H9 (cell line): ENCODE results near the gene GLYATL1. TPM values are rescaled to one million over a fixed set of nuclear protein-coding genes. Genes with fewer than 3 reads are reported as not detected.

ENCODE experiments used
- DNase-seq: peaks from one replicate; pipeline ENCODE4 v3.0.0-alpha.2; 2017
- H2AFZ ChIP-seq: one replicate; pipeline ENCODE4 v1.6.1; 2013; ENCODE audit warnings: mild to moderate bottlenecking, low read length, control low read depth, moderate library complexity
- H2AK5ac ChIP-seq: 2 replicates; pipeline ENCODE4 v1.6.1; 2013; ENCODE audit warnings: low read length, control low read depth, mixed read lengths; ENCODE audit not compliant: insufficient read length
- H2BK120ac ChIP-seq: one replicate; pipeline ENCODE4 v1.6.1; 2013; ENCODE audit warnings: low read depth, mild to moderate bottlenecking, low read length, control low read depth, inconsistent platforms; ENCODE audit not compliant: poor library complexity, severe bottlenecking
- H2BK12ac ChIP-seq: 2 replicates; pipeline ENCODE4 v1.6.1; 2013; ENCODE audit warnings: low read length, control low read depth, mixed read lengths, low read depth; ENCODE audit not compliant: insufficient read length
- H2BK15ac ChIP-seq: 2 replicates; pipeline ENCODE4 v1.6.1; 2013; ENCODE audit warnings: low read depth, low read length, control low read depth
- H2BK20ac ChIP-seq: one replicate; pipeline ENCODE4 v1.6.1; 2013; ENCODE audit warnings: low read depth, mild to moderate bottlenecking, low read length, control low read depth, inconsistent platforms; ENCODE audit not compliant: poor library complexity, severe bottlenecking
- H2BK5ac ChIP-seq: 2 replicates; pipeline ENCODE4 v1.6.1; 2013; ENCODE audit warnings: low read length, control low read depth, mixed read lengths; ENCODE audit not compliant: insufficient read length
- H3K14ac ChIP-seq: 2 replicates; pipeline ENCODE4 v1.6.1; 2013; ENCODE audit warnings: low read length, control low read depth; ENCODE audit not compliant: insufficient read depth
- H3K18ac ChIP-seq: 2 replicates; pipeline ENCODE4 v1.6.1; 2013; ENCODE audit warnings: low read depth, mild to moderate bottlenecking, mixed read lengths, low read length, control low read depth; ENCODE audit not compliant: insufficient read length
- H3K23ac ChIP-seq: 2 replicates; pipeline ENCODE4 v1.6.1; 2013; ENCODE audit warnings: low read length, control low read depth, mixed read lengths, low read depth; ENCODE audit not compliant: insufficient read length
- H3K23me2 ChIP-seq: 2 replicates; pipeline ENCODE4 v1.6.1; 2013; ENCODE audit warnings: low read depth, mild to moderate bottlenecking, mixed read lengths, low read length, control low read depth; ENCODE audit not compliant: insufficient read length, poor library complexity, severe bottlenecking
- H3K27ac ChIP-seq: 2 replicates; pipeline ENCODE4 v1.5.1; 2013; ENCODE audit warnings: low read length, control low read depth, mixed read lengths, low read depth; ENCODE audit not compliant: insufficient read length
- H3K27me3 ChIP-seq: 2 replicates; pipeline ENCODE4 v1.6.1; 2013; ENCODE audit warnings: low read length, control low read depth, inconsistent platforms; ENCODE audit not compliant: insufficient read depth
- H3K4ac ChIP-seq: 2 replicates; pipeline ENCODE4 v1.6.1; 2013; ENCODE audit warnings: low read depth, mild to moderate bottlenecking, control low read depth, inconsistent platforms, low read length, moderate library complexity
- H3K4me1 ChIP-seq: 2 replicates; pipeline ENCODE4 v1.6.1; 2013; ENCODE audit warnings: low read length, control low read depth, inconsistent platforms; ENCODE audit not compliant: insufficient read depth
- H3K4me2 ChIP-seq: 2 replicates; pipeline ENCODE4 v1.6.1; 2013; ENCODE audit warnings: low read length, control low read depth, mixed read lengths; ENCODE audit not compliant: insufficient read length, insufficient read depth
- H3K56ac ChIP-seq: 2 replicates; pipeline ENCODE4 v1.6.1; 2013; ENCODE audit warnings: low read depth, mild to moderate bottlenecking, mixed read lengths, low read length, control low read depth; ENCODE audit not compliant: insufficient read length
- H3K79me1 ChIP-seq: 2 replicates; pipeline ENCODE4 v1.6.1; 2013; ENCODE audit warnings: low read depth, mild to moderate bottlenecking, moderate library complexity, low read length, control low read depth, inconsistent platforms; ENCODE audit not compliant: insufficient read depth, poor library complexity, severe bottlenecking
- H3K79me2 ChIP-seq: 2 replicates; pipeline ENCODE4 v1.6.1; 2013; ENCODE audit warnings: low read length, control low read depth, inconsistent platforms; ENCODE audit not compliant: insufficient read depth
- H3K9ac ChIP-seq: 2 replicates; pipeline ENCODE4 v1.6.1; 2013; ENCODE audit warnings: low read length, control low read depth, mixed read lengths; ENCODE audit not compliant: insufficient read length; ENCODE audit errors: extremely low read depth
- H3K9me3 ChIP-seq: one replicate; pipeline ENCODE4 v1.6.1; 2013; ENCODE audit warnings: low read depth, low read length, inconsistent platforms; ENCODE audit not compliant: control insufficient read depth
- H3T11ph ChIP-seq: one replicate; pipeline ENCODE4 v1.6.1; 2013; ENCODE audit warnings: mild to moderate bottlenecking, low read length, control low read depth, inconsistent platforms
- H4K20me1 ChIP-seq: one replicate; pipeline ENCODE4 v1.6.1; 2013; ENCODE audit not compliant: control insufficient read depth, insufficient read length, insufficient read depth
- H4K5ac ChIP-seq: 2 replicates; pipeline ENCODE4 v1.6.1; 2013; ENCODE audit warnings: low read depth, mild to moderate bottlenecking, mixed read lengths, low read length, control low read depth; ENCODE audit not compliant: insufficient read length
- H4K8ac ChIP-seq: replicated peaks from 2 replicates; pipeline ENCODE4 v1.6.1; 2013; ENCODE audit warnings: low read length, control low read depth, mixed read lengths, low read depth; ENCODE audit not compliant: insufficient read length
- H4K91ac ChIP-seq: 2 replicates; pipeline ENCODE4 v1.6.1; 2013; ENCODE audit warnings: low read depth, mild to moderate bottlenecking, moderate library complexity, mixed read lengths, low read length, control low read depth; ENCODE audit not compliant: insufficient read length
- H3K27ac Mint-ChIP-seq, 3 experiments: 2 replicates in 2 of 3; 3 replicates in 1 of 3; pipeline ENCODE4 v1.8.0; 2020 to 2021; ENCODE audit warnings: mixed read lengths in 3 of 3, mild to moderate bottlenecking in 1 of 3, moderate library complexity in 1 of 3
- H3K27me3 Mint-ChIP-seq: 2 replicates; pipeline ENCODE4 v1.8.0; 2021; ENCODE audit warnings: low read depth, mild to moderate bottlenecking, moderate library complexity, mixed read lengths
- H3K36me3 Mint-ChIP-seq, 3 experiments: 2 replicates in 2 of 3; 3 replicates in 1 of 3; pipeline ENCODE4 v1.8.0; 2020 to 2021; ENCODE audit warnings: low read depth in 3 of 3, mixed read lengths in 3 of 3; ENCODE audit not compliant: insufficient read depth in 1 of 3
- H3K4me1 Mint-ChIP-seq, 2 experiments: 2 replicates each; pipeline ENCODE4 v1.8.0; 2020; ENCODE audit warnings: mixed read lengths in 2 of 2
- H3K4me3 Mint-ChIP-seq, 2 experiments: 2 replicates in 1 of 2; 3 replicates in 1 of 2; pipeline ENCODE4 v1.8.0; 2020 to 2021; ENCODE audit warnings: mild to moderate bottlenecking in 2 of 2, mixed read lengths in 2 of 2, moderate library complexity in 1 of 2
- H3K9me3 Mint-ChIP-seq, 2 experiments: 2 replicates in 1 of 2; 3 replicates in 1 of 2; pipeline ENCODE4 v1.8.0; 2020; ENCODE audit warnings: mild to moderate bottlenecking in 2 of 2, mixed read lengths in 2 of 2, moderate library complexity in 1 of 2
- CTCF ChIP-seq: fragments of 200-600 bp; sonication (generic); conservative IDR thresholded peaks from 3 replicates; pipeline ENCODE4 v1.8.0; 2021; ENCODE audit warnings: antibody characterized with exemption, mild to moderate bottlenecking
- WGBS: extraction: QIAGEN DNeasy Blood & Tissue Kit; methylation state at CpG from one replicate; pipeline ENCODE4 v1.1.7; 2013; ENCODE audit warnings: missing lambda C conversion rate, low lambda C conversion rate, mixed read lengths; ENCODE audit not compliant: insufficient read length; ENCODE audit errors: extremely low coverage; 5-methylcytosine and 5-hydroxymethylcytosine counted together
- long read RNA-seq: library from polyadenylated mRNA; unstranded; transcript quantifications from one replicate; pipeline ENCODE4 v2.0.0, GENCODE V29; 2020
- total RNA-seq: library from RNA; stranded (reverse); gene quantifications from 2 replicates; pipeline ENCODE4 v1.2.1, GENCODE V29; 2021

The GLYATL1 gene
- total RNA-seq = 2.1 and 2.8 TPM in 2 replicates
- long read RNA-seq, partial matches to known transcripts = 0 of 14 reads
- long read RNA-seq, other reads (novel, unspliced or antisense) = 13 of 14 reads

- DNase-seq = no peak
- Histone ChIP-seq H4K20me1 (no peaks in the 10 kb centered on the region), H3T11ph (no peak within 1 kb of the TSS), H3K4ac (no peak within 1 kb of the TSS), H2BK12ac (no peak within 1 kb of the TSS), H2BK5ac (no peak within 1 kb of the TSS), H4K91ac (no peak within 1 kb of the TSS), H3K23me2 (no peaks in the 10 kb centered on the region), H3K79me1 (no peaks in the 10 kb centered on the region), H3K27me3 (no peaks in the 10 kb centered on the region), H2BK120ac (no peak within 1 kb of the TSS), H3K14ac (no peak within 1 kb of the TSS), H3K9me3 (no peaks in the 10 kb centered on the region), H3K4me2 (no peak within 1 kb of the TSS), H4K5ac (no peak within 1 kb of the TSS), H3K27ac (no peak within 1 kb of the TSS), H2BK15ac (no peak within 1 kb of the TSS), H2AK5ac (no peak within 1 kb of the TSS), H2BK20ac (no peak within 1 kb of the TSS), H3K18ac (no peak within 1 kb of the TSS), H3K9ac (no peak within 1 kb of the TSS), H3K23ac (no peak within 1 kb of the TSS), H3K79me2 (no peaks in the 10 kb centered on the region), H2AFZ (no peak within 1 kb of the TSS), H4K8ac (no peak within 1 kb of the TSS), H3K4me1 (no peaks in the 10 kb centered on the region), H3K56ac (no peak within 1 kb of the TSS)
- no peak for TF ChIP-seq CTCF
- H3K4me1 Mint-ChIP-seq = no peaks in the 10 kb centered on the region
- no peaks in the 10 kb centered on the region; a peak in 1 of 7 replicates for H3K36me3 Mint-ChIP-seq
- WGBS = no CpG with 5 or more reads among the region's 4 CpGs
- H3K9me3 Mint-ChIP-seq = no peaks in the 10 kb centered on the region
- H3K4me3 Mint-ChIP-seq = no peak within 1 kb of the TSS
- H3K27ac Mint-ChIP-seq = no peak within 1 kb of the TSS
- no peaks in the 10 kb centered on the region; the same call in 1 of the 2 replicates for H3K27me3 Mint-ChIP-seq
These were observed at the start of gene GLYATL1 for GRCh38 chr11:58939277-58939676. Gene GLYATL1 (plus strand): TSS chr11:58939488. CDS start chr11:58947088, 7,600 bp downstream.
